Measurements from ENCODE around the gene DTNBP1.

Gene DTNBP1

GRCh38 chr6:15673666-15674065 is 10.8 kb upstream of the DTNBP1 start (continued):
- TF ChIP-seq ZNF830 (tag by site-specific recombination; IDR thresholded peaks at IDR 0.05; ENCODE audit: low read depth): no peak

- H3K9me3 ChIP-seq (ENCODE audit: control insufficient read depth, insufficient read depth, low read depth, low read length): no peaks in the 10 kb centered on the region
- ChIA-PET POLR2A (no interaction called here), CTCF (interaction anchor here (1.1 to 1.3 kb wide), 2 partner anchors 49 to 456 kb away, joined by 3 to 5 read pairs; partner anchors contain the start of gene MYLIP)
- H3K4me1 ChIP-seq (ENCODE audit: control insufficient read depth, insufficient read depth, low read length): no peaks in the 10 kb centered on the region; the same call in 1 of the 2 replicates
- TF ChIP-seq ZNF555 (tag by site-specific recombination; conservative IDR thresholded peaks at IDR 0.05): no peak
- H3K27ac ChIP-seq (ENCODE audit: extremely low read depth, low read depth, low read length): no peak overlapping the region
- no peak overlapping the region for H3K4me3 ChIP-seq (ENCODE audit: low read depth, low read length)
- no peaks in the 10 kb centered on the region for H3K36me3 ChIP-seq (ENCODE audit: control insufficient read depth in 2 of 2, insufficient read depth in 1 of 2, low read length in 2 of 2)
Observed at GRCh38 chr6:15672818-15673217, 10.0 kb upstream of the DTNBP1 start.

GRCh38 chr6:15672291-15672690 is 9.5 kb upstream of the DTNBP1 start:
- ChIA-PET POLR2A (no interaction called here), CTCF (interaction anchor here (1.1 kb wide), 1 partner anchor 456 kb away, joined by 5 read pairs; the partner anchor contains the start of gene MYLIP)
- no peaks in the 10 kb centered on the region for H3K9me3 ChIP-seq (ENCODE audit: control insufficient read depth, insufficient read depth, low read depth, low read length)
- no peaks in the 10 kb centered on the region for H3K36me3 ChIP-seq (ENCODE audit: control insufficient read depth in 2 of 2, insufficient read depth in 1 of 2, low read length in 2 of 2)
- TF ChIP-seq ZNF311 (tag by site-specific recombination; IDR thresholded peaks at IDR 0.05; ENCODE audit: borderline replicate concordance): no peak
- no peak for TF ChIP-seq SP2 (tag by site-specific recombination; IDR thresholded peaks at IDR 0.05)
- TF ChIP-seq GLI4 (tag by site-specific recombination; IDR thresholded peaks at IDR 0.05): no peak
- TF ChIP-seq ZBTB20 (tag by site-specific recombination; IDR thresholded peaks at IDR 0.05): no peak
- TF ChIP-seq ZNF501 (tag by site-specific recombination; IDR thresholded peaks at IDR 0.05): no peak
- no peak for TF ChIP-seq ZNF639 (tag by site-specific recombination; IDR thresholded peaks at IDR 0.05)
- no peak for TF ChIP-seq ZNF792 (tag by site-specific recombination; IDR thresholded peaks at IDR 0.05)
- TF ChIP-seq ZNF37A (tag by site-specific recombination; IDR thresholded peaks at IDR 0.05): no peak
- no peak for TF ChIP-seq ZNF561 (tag by site-specific recombination; IDR thresholded peaks at IDR 0.05; ENCODE audit: borderline replicate concordance)
- no peak for TF ChIP-seq ZNF580 (tag by site-specific recombination; IDR thresholded peaks at IDR 0.05)
- TF ChIP-seq ZNF660 (tag by site-specific recombination; IDR thresholded peaks at IDR 0.05): no peak
- no peak for TF ChIP-seq ZIC2 (tag by site-specific recombination; IDR thresholded peaks at IDR 0.05)
- TF ChIP-seq ZBTB1 (tag by site-specific recombination; IDR thresholded peaks at IDR 0.05): no peak
- TF ChIP-seq ZBTB10 (tag by site-specific recombination; IDR thresholded peaks at IDR 0.05): no peak
- no peak for TF ChIP-seq ZNF654 (tag by site-specific recombination; IDR thresholded peaks at IDR 0.05; ENCODE audit: low read depth)
- no peak overlapping the region for H3K27ac ChIP-seq (ENCODE audit: extremely low read depth, low read depth, low read length)
- H3K4me3 ChIP-seq (ENCODE audit: low read depth, low read length): no peak overlapping the region
- H3K4me1 ChIP-seq (ENCODE audit: control insufficient read depth, insufficient read depth, low read length): no peaks in the 10 kb centered on the region; the same call in 1 of the 2 replicates

- Histone ChIP-seq H3K4me1 (ENCODE audit: control insufficient read depth, insufficient read depth, low read length) (no peaks in the 10 kb centered on the region), H3K36me3 (ENCODE audit: control insufficient read depth in 2 of 2, insufficient read depth in 1 of 2, low read length in 2 of 2) (no peaks in the 10 kb centered on the region), H3K27ac (ENCODE audit: extremely low read depth, low read depth, low read length) (no peak overlapping the region), H3K9me3 (ENCODE audit: control insufficient read depth, insufficient read depth, low read depth, low read length) (no peaks in the 10 kb centered on the region), H3K4me3 (ENCODE audit: low read depth, low read length) (no peak overlapping the region)
- POLR2A ChIA-PET: no interaction called here
- CTCF ChIA-PET: interaction anchor here (0.6 kb wide), 1 partner anchor 20 kb away, joined by 3 read pairs; no protein-coding TSS in a partner anchor
- TF ChIP-seq INSM2 (tag by site-specific recombination; IDR thresholded peaks at IDR 0.05) (no peak), ZNF555 (tag by site-specific recombination; conservative IDR thresholded peaks at IDR 0.05) (no peak), ZBTB11 (tag by site-specific recombination; conservative IDR thresholded peaks at IDR 0.05; ENCODE audit: low read depth) (no peak), ZBTB21 (tag by site-specific recombination; IDR thresholded peaks at IDR 0.05) (no peak), KLF9 (tag by site-specific recombination; IDR thresholded peaks at IDR 0.05; ENCODE audit: low read depth) (no peak), ZNF549 (tag by site-specific recombination; IDR thresholded peaks at IDR 0.05) (no peak)
Observed at GRCh38 chr6:15668918-15669317, 6.1 kb upstream of the DTNBP1 start.

Data from HEK293 (cell line).